SK-N-SH (cell line): ENCODE results near the gene RAVER1. TPM values are rescaled to one million over a fixed set of nuclear protein-coding genes. Genes with fewer than 3 reads are reported as not detected.

ENCODE experiments used
- CTCF ChIA-PET: fragments of 300-600, 350-600 bp; formaldehyde crosslinking; extraction: SDS; loops from one replicate; lab custom pipeline; 2021; lab: Yijun Ruan, JAX
- POLR2A ChIA-PET: fragments of 350-600 bp; sonication (Branson Sonifier 250); formaldehyde crosslinking; extraction: SDS; loops from one replicate; lab custom pipeline; 2020; ENCODE audit warnings: antibody characterized with exemption, inconsistent platforms; lab: Yijun Ruan, JAX
- DNase-seq: peaks from one replicate; pipeline ENCODE4 v3.0.0; 2012
- H2AFZ ChIP-seq: fragments of 200-600 bp; sonication (generic); 2 replicates; pipeline ENCODE4 v1.8.1; 2016; ENCODE audit warnings: antibody characterized with exemption, mild to moderate bottlenecking, low read depth
- H3F3A ChIP-seq: fragments of 200-600 bp; sonication (generic); replicated peaks from 2 replicates; pipeline ENCODE3; 2016; ENCODE audit warnings: antibody characterized with exemption, mild to moderate bottlenecking; ENCODE audit not compliant: insufficient read depth
- H3K27ac ChIP-seq, 2 experiments: fragments of 200-500 bp in 1 of 2; fragments of 200-600 bp in 1 of 2; sonication (Bioruptor generic) in 1 of 2; sonication (generic), shearing (Covaris generic) in 1 of 2; 2 replicates each; pipeline versions ENCODE4 v1.5.1 to v1.6.1; 2014 to 2016; ENCODE audit warnings: low read depth in 2 of 2, inconsistent platforms in 1 of 2, low read length in 1 of 2, mild to moderate bottlenecking in 1 of 2, mixed read lengths in 1 of 2
- H3K27me3 ChIP-seq: fragments of 200-600 bp; sonication (generic), shearing (Covaris generic); 2 replicates; pipeline ENCODE4 v1.6.1; 2016; ENCODE audit warnings: mixed run types; ENCODE audit not compliant: insufficient read depth
- H3K36me3 ChIP-seq, 2 experiments: fragments of 200-500 bp in 1 of 2; fragments of 200-600 bp in 1 of 2; sonication (Bioruptor generic) in 1 of 2; sonication (generic) in 1 of 2; replicated peaks in 1 of 2; 2 replicates each; pipeline versions ENCODE3 to v1.5.1; 2014 to 2016; ENCODE audit warnings: low read length in 1 of 2, mild to moderate bottlenecking in 1 of 2; ENCODE audit not compliant: insufficient read depth in 2 of 2, control insufficient read depth in 1 of 2
- H3K4me1 ChIP-seq, 2 experiments: fragments of 200-500 bp in 1 of 2; fragments of 200-600 bp in 1 of 2; sonication (Bioruptor generic) in 1 of 2; sonication (generic), shearing (Covaris generic) in 1 of 2; 2 replicates each; pipeline versions ENCODE4 v1.5.1 to v1.6.1; 2014 to 2016; ENCODE audit warnings: low read depth in 1 of 2, low read length in 1 of 2, mixed run types in 1 of 2; ENCODE audit not compliant: insufficient read depth in 2 of 2, control insufficient read depth in 1 of 2
- H3K4me2 ChIP-seq: fragments of 200-600 bp; sonication (generic), shearing (Covaris generic); 2 replicates; pipeline ENCODE4 v1.6.1; 2017; ENCODE audit warnings: mixed run types
- H3K4me3 ChIP-seq, 2 experiments: fragments of 200-500 bp in 1 of 2; fragments of 200-600 bp in 1 of 2; sonication (Bioruptor generic) in 1 of 2; sonication (generic), shearing (Covaris generic) in 1 of 2; 2 replicates each; pipeline versions ENCODE4 v1.5.1 to v1.8.1; 2014 to 2016; ENCODE audit warnings: low read depth in 2 of 2, inconsistent platforms in 1 of 2, low read length in 1 of 2, mild to moderate bottlenecking in 1 of 2, mixed read lengths in 1 of 2, moderate library complexity in 1 of 2
- H3K79me2 ChIP-seq: fragments of 200-600 bp; sonication (generic); 2 replicates; pipeline ENCODE4 v1.8.1; 2017; ENCODE audit warnings: mild to moderate bottlenecking; ENCODE audit not compliant: insufficient read depth
- H3K9ac ChIP-seq: fragments of 200-600 bp; sonication (generic); 2 replicates; pipeline ENCODE4 v1.6.1; 2017; ENCODE audit warnings: mixed run types
- H3K9me2 ChIP-seq: fragments of 200-600 bp; sonication (generic); 2 replicates; pipeline ENCODE4 v1.6.1; 2017; ENCODE audit warnings: mixed run types
- H3K9me3 ChIP-seq: fragments of 200-600 bp; sonication (generic); 2 replicates; pipeline ENCODE4 v1.6.1; 2017; ENCODE audit warnings: mixed run types, mild to moderate bottlenecking, moderate library complexity
- H4K20me1 ChIP-seq: fragments of 200-600 bp; sonication (generic); 2 replicates; pipeline ENCODE4 v1.6.1; 2017; ENCODE audit warnings: mild to moderate bottlenecking, mixed run types; ENCODE audit not compliant: insufficient read depth
- ELF1 ChIP-seq: IDR thresholded peaks from 2 replicates; pipeline ENCODE4 v1.4.0; 2012
- EP300 ChIP-seq, 2 experiments: IDR thresholded peaks; 2 replicates each; pipeline versions ENCODE4 v1.4.0 to v1.6.1; 2012; ENCODE audit warnings: borderline replicate concordance in 1 of 2, low read depth in 1 of 2, low read length in 1 of 2
- EZH2phosphoT487 ChIP-seq: fragments of 200-600 bp; sonication (generic); IDR thresholded peaks from 2 replicates; pipeline ENCODE4 v1.6.1; 2017; ENCODE audit warnings: low read depth, mixed run types, mild to moderate bottlenecking, antibody characterized with exemption, moderate library complexity, borderline replicate concordance
- FOSL2 ChIP-seq: IDR thresholded peaks from 2 replicates; pipeline ENCODE4 v1.4.0; 2012; ENCODE audit warnings: low read depth, mild to moderate bottlenecking, moderate library complexity, borderline replicate concordance
- FOXM1 ChIP-seq: IDR thresholded peaks from 2 replicates; pipeline ENCODE4 v1.4.0; 2012; ENCODE audit warnings: low read depth, mild to moderate bottlenecking
- GABPA ChIP-seq: IDR thresholded peaks from 2 replicates; pipeline ENCODE4 v1.4.0; 2012; ENCODE audit warnings: low read depth, mild to moderate bottlenecking
- GATA2 ChIP-seq: sonication (generic); formaldehyde crosslinking; IDR thresholded peaks from 2 replicates; pipeline ENCODE4 v1.5.0; 2020; ENCODE audit warnings: mild to moderate bottlenecking, missing genetic modification reagents
- JUND ChIP-seq: IDR thresholded peaks from 2 replicates; pipeline ENCODE4 v1.4.0; 2012
- MEF2A ChIP-seq: IDR thresholded peaks from 2 replicates; pipeline ENCODE4 v1.4.0; 2012; ENCODE audit warnings: low read depth, borderline replicate concordance
- MXI1 ChIP-seq: IDR thresholded peaks from 2 replicates; pipeline ENCODE4 v1.6.1; 2012; ENCODE audit warnings: mild to moderate bottlenecking, low read depth, low read length, improper control_type of control experiment
- NFIC ChIP-seq: IDR thresholded peaks from 2 replicates; pipeline ENCODE4 v1.4.0; 2012; ENCODE audit warnings: borderline replicate concordance
- NRF1 ChIP-seq: IDR thresholded peaks from 2 replicates; pipeline ENCODE4 v1.6.1; 2012; ENCODE audit warnings: low read depth, mild to moderate bottlenecking, low read length
- POLR2AphosphoS5 ChIP-seq: IDR thresholded peaks from 2 replicates; pipeline ENCODE4 v1.6.1; 2012; ENCODE audit warnings: low read depth, low read length
- RCOR1 ChIP-seq: fragments of 150-350 bp; IDR thresholded peaks from 2 replicates; pipeline ENCODE4 v1.6.1; 2017; ENCODE audit warnings: antibody characterized with exemption, low read length
- RFX5 ChIP-seq: IDR thresholded peaks from 2 replicates; pipeline ENCODE4 v1.6.1; 2012; ENCODE audit warnings: mild to moderate bottlenecking, improper control_type of control experiment, low read length
- RXRA ChIP-seq: IDR thresholded peaks from 2 replicates; pipeline ENCODE4 v1.4.0; 2012; ENCODE audit warnings: low read depth, mild to moderate bottlenecking, borderline replicate concordance
- SIN3A ChIP-seq: IDR thresholded peaks from 2 replicates; pipeline ENCODE4 v1.6.1; 2012; ENCODE audit warnings: low read depth, mild to moderate bottlenecking, low read length, moderate library complexity, borderline replicate concordance
- SMC3 ChIP-seq: IDR thresholded peaks from 2 replicates; pipeline ENCODE4 v1.6.1; 2012; ENCODE audit warnings: low read depth, low read length, improper control_type of control experiment
- TAF1 ChIP-seq: IDR thresholded peaks from 2 replicates; pipeline ENCODE4 v1.6.1; 2012; ENCODE audit warnings: low read depth, mild to moderate bottlenecking, low read length, moderate library complexity, borderline replicate concordance
- TCF12 ChIP-seq: IDR thresholded peaks from 2 replicates; pipeline ENCODE4 v1.4.0; 2012
- TEAD4 ChIP-seq: IDR thresholded peaks from 2 replicates; pipeline ENCODE4 v1.4.0; 2012; ENCODE audit warnings: mild to moderate bottlenecking, borderline replicate concordance; ENCODE audit not compliant: insufficient read depth
- YY1 ChIP-seq: IDR thresholded peaks from 2 replicates; pipeline ENCODE4 v1.4.0; 2012; ENCODE audit warnings: low read depth, mild to moderate bottlenecking
- WGBS: methylation state at CpG from one replicate; pipeline ENCODE4 v1.1.6; 2017; ENCODE audit warnings: low lambda C conversion rate; 5-methylcytosine and 5-hydroxymethylcytosine counted together
- polyA plus RNA-seq, 3 experiments: library from polyadenylated mRNA; depleted of rRNA; stranded (reverse); fragments of >200 nt; gene quantifications; 2 replicates each; pipeline ENCODE4 v1.2.3, GENCODE V29; 2012
- TF ChIP-seq, protein P1 (sequence below): fragments of 150-350 bp; IDR thresholded peaks from 2 replicates; pipeline ENCODE4 v1.6.1; 2016; ENCODE audit warnings: mild to moderate bottlenecking, low read depth, low read length
- TF ChIP-seq, protein P2 (sequence below): fragments of 150-350 bp; IDR thresholded peaks from 2 replicates; pipeline ENCODE4 v1.6.1; 2017; ENCODE audit warnings: antibody characterized with exemption, low read length, low read depth, borderline replicate concordance
- TF ChIP-seq, protein P3 (sequence below): IDR thresholded peaks from 2 replicates; pipeline ENCODE4 v1.4.0; 2012; ENCODE audit warnings: low read depth, borderline replicate concordance
- TF ChIP-seq, protein P4 (sequence below): IDR thresholded peaks from 2 replicates; pipeline ENCODE4; 2012

RAVER1 gene
- polyA plus RNA-seq, 1 of the 3 experiments (the other 2 are of a cell fraction): 8.2 TPM

DNA sequence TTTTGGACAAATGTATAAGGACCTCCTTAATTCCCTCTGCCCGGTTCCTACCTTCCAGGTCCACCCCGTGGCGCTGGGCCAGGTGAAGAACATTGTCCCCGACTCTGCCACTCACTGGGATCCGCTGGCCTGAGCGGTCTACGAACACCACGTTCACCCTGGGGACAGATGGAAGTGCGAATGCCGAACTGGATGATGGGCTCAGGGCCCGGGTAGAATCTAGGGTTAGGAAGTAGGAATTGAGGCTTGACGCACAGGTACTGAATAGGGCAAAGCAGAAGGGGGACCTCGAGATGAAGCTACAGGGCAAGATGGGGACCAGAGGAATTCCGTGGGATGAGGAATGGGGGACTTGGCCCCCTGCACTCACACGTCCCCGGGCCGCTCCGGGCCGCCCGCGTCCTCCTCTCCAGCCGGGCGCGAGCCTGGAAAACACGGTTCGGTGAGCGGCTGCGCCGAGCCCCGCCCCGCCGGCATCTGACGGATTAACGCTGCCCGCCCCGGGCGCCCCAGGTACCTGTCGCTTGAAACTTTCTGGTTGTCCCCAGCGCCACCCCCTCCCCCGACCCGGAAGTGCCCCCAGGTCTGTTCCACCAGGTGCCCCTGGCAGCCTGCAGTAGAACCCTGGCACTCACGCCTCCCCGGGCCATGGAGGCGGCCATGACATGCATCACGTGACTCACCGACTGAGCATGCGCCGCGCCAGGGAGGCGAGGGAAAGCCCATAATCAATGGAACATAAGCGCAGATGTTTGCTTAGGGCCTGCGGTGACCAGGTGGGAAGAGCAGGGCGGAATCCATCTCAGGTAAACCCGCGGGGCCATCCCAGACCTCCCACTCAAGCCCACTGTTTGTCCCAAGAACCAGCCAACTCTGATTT is 17.8 kb downstream of the RAVER1 start, which contains the start of gene FDX2:
Gene FDX2, minus strand, starts transcription at position 681 of the 880 bp plus-strand sequence. Its CDS starts 19 bp downstream, at position 662.
- POLR2A ChIA-PET: interaction anchor here (1.1 to 1.4 kb wide), 2 partner anchors 10 to 44 kb away, joined by 5 to 8 read pairs; no protein-coding TSS in a partner anchor
- peak; percentile 97 for DNase-seq
- H3K9ac ChIP-seq: peak within 1 kb of the TSS; percentile 68
- H3K27me3 ChIP-seq: no peaks in the 10 kb centered on the region
- peaks cover 6% of the 10 kb centered on the region for H3F3A ChIP-seq
- CTCF ChIA-PET: interaction anchor here (0.5 to 3.2 kb wide), 8 partner anchors 15 to 75 kb away, joined by 3 to 16 read pairs (median 4); partner anchors contain the start of gene ICAM1
- H3K36me3 ChIP-seq: peaks cover 4 to 19% of the 10 kb centered on the region in 2 experiments
- H3K4me2 ChIP-seq: peak within 1 kb of the TSS; percentile 87
- peak within 1 kb of the TSS; percentile 73 to 79 for H3K4me3 ChIP-seq
- peak within 1 kb of the TSS; percentile 86 for H2AFZ ChIP-seq
- no peaks in the 10 kb centered on the region for H3K9me3 ChIP-seq
- no peaks in the 10 kb centered on the region for H3K9me2 ChIP-seq
- peaks cover 12% of the 10 kb centered on the region; the same call in 1 of the 2 replicates for H3K79me2 ChIP-seq
- H3K27ac ChIP-seq: peak within 1 kb of the TSS; percentile 37 to 85
- H3K4me1 ChIP-seq: peaks cover 0 to 17% of the 10 kb centered on the region in 2 experiments; a peak in 1 of 4 replicates
- no peaks in the 10 kb centered on the region for H4K20me1 ChIP-seq
- WGBS: 4% methylated on average over 16 of the region's 55 CpGs
- TF ChIP-seq ELF1: no peak
- no peak for TF ChIP-seq GATA2 (CRISPR knock-in tag)
- TF ChIP-seq, protein P1, sequence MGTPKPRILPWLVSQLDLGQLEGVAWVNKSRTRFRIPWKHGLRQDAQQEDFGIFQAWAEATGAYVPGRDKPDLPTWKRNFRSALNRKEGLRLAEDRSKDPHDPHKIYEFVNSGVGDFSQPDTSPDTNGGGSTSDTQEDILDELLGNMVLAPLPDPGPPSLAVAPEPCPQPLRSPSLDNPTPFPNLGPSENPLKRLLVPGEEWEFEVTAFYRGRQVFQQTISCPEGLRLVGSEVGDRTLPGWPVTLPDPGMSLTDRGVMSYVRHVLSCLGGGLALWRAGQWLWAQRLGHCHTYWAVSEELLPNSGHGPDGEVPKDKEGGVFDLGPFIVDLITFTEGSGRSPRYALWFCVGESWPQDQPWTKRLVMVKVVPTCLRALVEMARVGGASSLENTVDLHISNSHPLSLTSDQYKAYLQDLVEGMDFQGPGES: no peak
- TF ChIP-seq EP300 (IDR thresholded peaks at IDR 0.05; ENCODE audit: borderline replicate concordance in 1 of 2, low read depth in 1 of 2, low read length in 1 of 2): no peak
- no peak for TF ChIP-seq MEF2A
- TF ChIP-seq RXRA: no peak
- peak; percentile 98 for TF ChIP-seq YY1
- peak; percentile 100 for TF ChIP-seq MXI1
- no peak; the same call in 1 of the 2 replicates for TF ChIP-seq JUND
- TF ChIP-seq, protein P2, sequence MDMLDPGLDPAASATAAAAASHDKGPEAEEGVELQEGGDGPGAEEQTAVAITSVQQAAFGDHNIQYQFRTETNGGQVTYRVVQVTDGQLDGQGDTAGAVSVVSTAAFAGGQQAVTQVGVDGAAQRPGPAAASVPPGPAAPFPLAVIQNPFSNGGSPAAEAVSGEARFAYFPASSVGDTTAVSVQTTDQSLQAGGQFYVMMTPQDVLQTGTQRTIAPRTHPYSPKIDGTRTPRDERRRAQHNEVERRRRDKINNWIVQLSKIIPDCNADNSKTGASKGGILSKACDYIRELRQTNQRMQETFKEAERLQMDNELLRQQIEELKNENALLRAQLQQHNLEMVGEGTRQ: peak; percentile 91
- TF ChIP-seq RCOR1: no peak
- TF ChIP-seq TEAD4: no peak
- no peak; the same call in 1 of the 2 replicates for TF ChIP-seq RFX5
- TF ChIP-seq, protein P3, sequence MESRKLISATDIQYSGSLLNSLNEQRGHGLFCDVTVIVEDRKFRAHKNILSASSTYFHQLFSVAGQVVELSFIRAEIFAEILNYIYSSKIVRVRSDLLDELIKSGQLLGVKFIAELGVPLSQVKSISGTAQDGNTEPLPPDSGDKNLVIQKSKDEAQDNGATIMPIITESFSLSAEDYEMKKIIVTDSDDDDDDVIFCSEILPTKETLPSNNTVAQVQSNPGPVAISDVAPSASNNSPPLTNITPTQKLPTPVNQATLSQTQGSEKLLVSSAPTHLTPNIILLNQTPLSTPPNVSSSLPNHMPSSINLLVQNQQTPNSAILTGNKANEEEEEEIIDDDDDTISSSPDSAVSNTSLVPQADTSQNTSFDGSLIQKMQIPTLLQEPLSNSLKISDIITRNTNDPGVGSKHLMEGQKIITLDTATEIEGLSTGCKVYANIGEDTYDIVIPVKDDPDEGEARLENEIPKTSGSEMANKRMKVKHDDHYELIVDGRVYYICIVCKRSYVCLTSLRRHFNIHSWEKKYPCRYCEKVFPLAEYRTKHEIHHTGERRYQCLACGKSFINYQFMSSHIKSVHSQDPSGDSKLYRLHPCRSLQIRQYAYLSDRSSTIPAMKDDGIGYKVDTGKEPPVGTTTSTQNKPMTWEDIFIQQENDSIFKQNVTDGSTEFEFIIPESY: no peak
- peak; percentile 13; the same call in 1 of the 2 replicates for TF ChIP-seq GABPA
- TF ChIP-seq EZH2phosphoT487: no peak
- peak; percentile 95 for TF ChIP-seq POLR2AphosphoS5
- no peak for TF ChIP-seq FOXM1
- peak; percentile 82 for TF ChIP-seq NRF1
- no peak for TF ChIP-seq TCF12
- TF ChIP-seq NFIC: peak; percentile 23; the same call in 1 of the 2 replicates
- TF ChIP-seq TAF1: peak; percentile 63; the same call in 1 of the 2 replicates
- TF ChIP-seq, protein P4, sequence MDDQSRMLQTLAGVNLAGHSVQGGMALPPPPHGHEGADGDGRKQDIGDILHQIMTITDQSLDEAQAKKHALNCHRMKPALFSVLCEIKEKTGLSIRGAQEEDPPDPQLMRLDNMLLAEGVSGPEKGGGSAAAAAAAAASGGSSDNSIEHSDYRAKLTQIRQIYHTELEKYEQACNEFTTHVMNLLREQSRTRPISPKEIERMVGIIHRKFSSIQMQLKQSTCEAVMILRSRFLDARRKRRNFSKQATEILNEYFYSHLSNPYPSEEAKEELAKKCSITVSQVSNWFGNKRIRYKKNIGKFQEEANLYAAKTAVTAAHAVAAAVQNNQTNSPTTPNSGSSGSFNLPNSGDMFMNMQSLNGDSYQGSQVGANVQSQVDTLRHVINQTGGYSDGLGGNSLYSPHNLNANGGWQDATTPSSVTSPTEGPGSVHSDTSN: peak; percentile 51
- no peak for TF ChIP-seq SMC3
- TF ChIP-seq SIN3A: peak; percentile 91
- no peak for TF ChIP-seq FOSL2
